Left renal cortex interstitium (tissue), 4 donors: ENCODE measurements around the gene TNIP2. TPM values are rescaled to one million over a fixed set of nuclear protein-coding genes. Genes with fewer than 3 reads are reported as not detected.
"Not testable (repeated sequence)": the region's sequence is repeated elsewhere in the genome, so short reads cannot be mapped to it uniquely, and the experiment has no call there.

ENCODE experiments used
- DNase-seq, 4 donors: peaks; one replicate each; pipeline ENCODE4 v3.0.0-alpha.2; 2013; ENCODE audit warnings: low read depth in 4 of 4, low spot score in 2 of 4, missing footprints in 1 of 4
- polyA plus RNA-seq, 4 donors: library from polyadenylated mRNA; unstranded; fragments of 120-200 nt; gene quantifications; one replicate each; pipeline ENCODE4 v1.2.1, GENCODE V29; 2013; ENCODE audit not compliant: insufficient read length in 4 of 4

The TNIP2 gene
- polyA plus RNA-seq, 4 donors = 15.5 to 24.2 (median 22.2) TPM

- DNase-seq = no peak
These were observed 9.9 kb downstream of the TNIP2 start for GRCh38 chr4:2745981-2746806.

- no peak for DNase-seq
These were observed 10.6 kb downstream of the TNIP2 start for GRCh38 chr4:2745516-2745915.

- no peak for DNase-seq
These were observed 11.4 kb downstream of the TNIP2 start for GRCh38 chr4:2744576-2745270.

GRCh38 chr4:2743518-2744445, 12.4 kb downstream of the TNIP2 start:
- DNase-seq = no peak

GRCh38 chr4:2742823-2743517, 13.2 kb downstream of the TNIP2 start:
- DNase-seq = no peak

GRCh38 chr4:2742081-2742822, 13.9 kb downstream of the TNIP2 start:
- DNase-seq = no peak

GRCh38 chr4:2741626-2742025, 14.5 kb downstream of the TNIP2 start:
- no peak for DNase-seq

- DNase-seq = not testable (repeated sequence)
These were observed 17.8 kb downstream of the TNIP2 start for GRCh38 chr4:2738296-2738695.

- DNase-seq = no peak
These were observed 20.3 kb downstream of the TNIP2 start for GRCh38 chr4:2735869-2736268.

- no peak for DNase-seq
These were observed 21.5 kb downstream of the TNIP2 start for GRCh38 chr4:2734612-2735011.

- no peak for DNase-seq
These were observed 22.1 kb downstream of the TNIP2 start for GRCh38 chr4:2733844-2734574.

GRCh38 chr4:2733001-2733843, 22.9 kb downstream of the TNIP2 start:
- DNase-seq = no peak

- no peak for DNase-seq
These were observed 23.6 kb downstream of the TNIP2 start for GRCh38 chr4:2732526-2732925.

- DNase-seq = no peak
These were observed 24.2 kb downstream of the TNIP2 start for GRCh38 chr4:2731907-2732317.

- no peak for DNase-seq
These were observed 26.6 kb downstream of the TNIP2 start for GRCh38 chr4:2729533-2729875.

GRCh38 chr4:2728806-2729532, 27.2 kb downstream of the TNIP2 start:
- no peak for DNase-seq

GRCh38 chr4:2728221-2728620, 27.9 kb downstream of the TNIP2 start:
- no peak for DNase-seq
